NCI-H526 (cell line): Measurements from ENCODE around the gene SEMA3E.

Experiments used
- DNase-seq, 2 experiments: peaks; one replicate each; lab custom pipeline; 2025; lab: John Stamatoyannopoulos, UW

SEMA3E gene

DNA sequence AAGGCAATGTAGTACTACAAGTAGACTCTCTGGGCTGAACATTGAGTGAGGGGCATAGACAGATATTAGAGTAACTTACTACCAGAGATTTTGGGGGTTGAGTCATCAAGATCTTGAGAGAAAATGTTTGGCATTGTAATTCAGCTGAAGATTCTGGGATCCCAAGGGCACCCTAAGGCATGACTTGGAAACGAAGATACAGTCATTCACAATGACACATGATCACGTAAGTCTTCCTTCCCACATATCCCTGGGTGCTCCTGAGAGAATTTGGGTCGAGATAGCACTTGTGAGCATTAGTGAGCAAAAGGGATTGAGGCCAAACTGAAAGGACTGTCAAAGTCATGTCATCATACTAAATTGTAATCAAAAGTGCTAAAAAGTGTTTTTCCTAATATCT, 293.8 kb downstream of the SEMA3E start:
- DNase-seq = no peak

DNA sequence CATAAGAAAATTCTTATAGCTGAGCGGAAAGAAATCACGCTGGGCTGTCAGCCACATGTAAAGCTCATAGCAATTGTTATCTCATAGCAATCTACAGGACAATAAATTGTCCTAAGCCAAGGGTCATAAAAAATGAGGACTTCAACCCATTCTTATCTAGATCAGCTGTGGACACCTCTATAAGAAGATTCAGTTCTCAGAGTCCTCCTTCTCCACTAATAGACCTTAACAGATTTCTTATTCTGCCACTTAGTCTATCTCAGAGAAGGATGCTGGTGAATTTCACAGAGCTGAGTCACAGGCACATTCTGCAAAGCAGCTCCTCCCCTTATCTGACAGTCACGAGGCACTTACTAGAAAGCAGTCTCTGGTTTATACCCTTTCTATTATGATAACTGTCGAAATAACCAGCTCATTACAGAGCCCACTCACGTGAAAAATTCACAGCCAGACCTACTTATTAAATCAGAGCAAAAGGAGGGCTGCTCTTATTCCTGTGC, 300.9 kb downstream of the SEMA3E start:
- no peak for DNase-seq

DNA sequence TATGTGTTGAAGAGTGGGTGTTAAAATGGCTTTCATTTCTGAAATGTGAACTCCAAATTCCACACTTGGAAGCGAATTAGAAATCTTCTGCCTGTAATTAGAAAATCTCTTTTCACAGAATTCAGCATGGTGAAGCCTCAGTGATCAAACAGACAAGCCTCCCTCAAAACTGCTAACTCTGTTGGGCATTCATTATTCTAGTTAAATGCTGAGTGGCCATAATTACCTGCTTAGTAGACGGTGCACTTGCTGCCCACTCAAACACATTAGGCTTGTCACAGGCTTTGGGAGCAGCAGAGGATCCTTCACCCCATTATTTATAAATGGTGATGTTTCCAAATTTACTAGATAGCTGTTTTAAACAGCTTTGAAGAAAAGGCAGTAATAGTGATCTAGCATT, 309.0 kb downstream of the SEMA3E start:
- DNase-seq = no peak

DNA sequence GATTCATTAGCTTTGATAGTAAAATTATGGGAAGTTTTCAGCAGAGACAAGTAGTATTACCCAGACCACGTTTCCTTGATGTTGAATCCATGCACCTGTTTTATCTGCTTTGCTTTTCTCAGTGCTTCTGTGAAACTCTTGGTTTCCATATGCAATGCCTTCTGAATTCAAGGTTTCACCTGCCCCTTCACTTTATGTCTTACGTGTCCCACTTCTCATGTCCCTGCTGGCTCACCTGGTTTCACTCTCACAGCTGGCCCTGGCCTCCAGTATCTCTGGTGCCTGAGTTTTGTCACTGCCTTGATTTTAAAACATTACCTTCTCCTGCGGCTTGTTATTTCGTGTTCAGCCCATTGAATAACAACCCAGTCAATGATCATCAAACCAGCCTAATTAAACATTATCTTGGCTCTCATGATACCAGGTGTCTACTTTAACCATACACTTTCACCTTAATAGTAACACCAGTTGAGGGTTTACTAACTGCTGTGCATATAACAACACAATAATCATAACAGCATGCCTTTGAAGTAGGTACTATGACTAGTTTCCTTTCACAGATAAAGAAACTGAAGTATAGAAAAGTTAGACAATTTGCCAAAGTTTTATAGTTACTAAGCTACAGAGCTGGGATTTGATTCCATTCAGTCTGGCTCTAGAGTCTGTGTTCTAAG, 310.5 kb downstream of the SEMA3E start:
- no peak for DNase-seq

DNA sequence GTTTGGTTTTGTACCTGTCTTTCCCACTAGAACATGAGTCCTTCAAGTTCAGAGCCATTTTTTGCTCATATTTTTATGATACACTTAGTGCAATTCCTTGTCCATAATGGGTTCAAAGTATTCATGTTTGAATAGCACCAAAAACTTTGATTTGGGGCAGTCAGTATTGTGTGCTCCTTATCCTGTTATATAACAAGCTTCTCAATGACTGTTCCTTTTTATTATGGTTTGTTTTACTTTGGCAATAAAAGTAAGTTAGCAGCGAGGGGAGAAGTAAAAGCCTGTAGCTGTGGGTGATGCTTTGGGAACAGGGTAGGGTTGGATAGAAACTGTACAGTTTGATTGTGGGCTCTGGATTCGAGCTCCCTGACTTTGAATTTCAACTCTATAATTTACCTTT, 311.9 kb downstream of the SEMA3E start:
- DNase-seq = no peak

DNA sequence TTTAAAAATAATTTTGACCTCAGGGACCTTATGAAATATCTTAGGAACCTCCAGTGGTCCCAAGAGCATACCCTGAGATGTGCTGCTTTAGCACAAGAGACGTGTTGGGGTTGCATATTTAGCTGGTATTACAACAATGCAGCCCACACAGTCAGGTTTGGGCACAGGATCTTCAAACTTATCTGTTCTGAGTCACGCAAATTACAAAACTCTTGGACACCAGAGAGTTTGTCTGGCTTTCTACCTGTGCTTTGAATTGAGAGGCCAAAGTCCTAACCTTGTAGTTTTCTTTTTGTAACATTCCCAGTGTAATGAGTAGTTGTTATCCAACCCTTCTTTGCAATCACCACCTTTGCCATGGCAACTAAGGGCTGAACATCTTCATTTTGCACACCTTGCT, 322.7 kb downstream of the SEMA3E start:
- DNase-seq = no peak

DNA sequence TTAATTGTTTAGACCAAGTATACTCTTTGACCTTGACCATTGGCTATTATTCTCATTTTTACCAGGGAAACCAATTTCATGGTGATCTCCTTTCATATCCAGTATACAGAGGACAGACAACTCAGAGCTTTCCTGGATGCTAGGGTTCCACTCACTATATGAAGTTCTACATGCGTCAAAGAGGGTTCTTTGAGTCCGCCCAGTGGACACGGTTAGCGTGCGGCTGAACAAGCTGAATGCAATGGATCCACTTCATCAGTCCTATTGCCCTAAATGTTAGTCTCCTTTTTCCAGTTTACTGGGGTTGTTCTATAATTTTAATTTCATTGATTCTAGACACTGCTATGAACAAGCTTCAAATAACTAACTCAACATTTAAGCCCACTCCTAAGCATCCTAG, 323.9 kb downstream of the SEMA3E start:
- DNase-seq = no peak

DNA sequence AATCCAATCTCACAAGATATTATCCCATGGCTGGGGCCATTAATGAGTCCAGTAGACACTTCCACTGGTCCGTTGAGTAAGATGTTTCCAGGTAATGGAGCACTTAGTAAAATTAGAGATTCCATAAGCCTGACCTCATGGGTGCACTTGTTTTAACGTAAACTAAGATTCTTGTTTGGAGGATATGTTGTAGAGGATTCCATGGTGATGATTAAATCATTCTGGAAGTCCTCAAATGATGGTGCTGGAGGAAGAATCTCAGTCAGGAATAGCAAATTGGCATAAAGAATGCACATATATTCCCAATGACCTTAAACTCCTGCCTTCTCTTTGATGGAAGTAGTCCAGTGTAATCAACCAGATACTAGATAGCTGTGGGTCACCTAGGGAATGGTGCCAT, 324.3 kb downstream of the SEMA3E start:
- no peak for DNase-seq

DNA sequence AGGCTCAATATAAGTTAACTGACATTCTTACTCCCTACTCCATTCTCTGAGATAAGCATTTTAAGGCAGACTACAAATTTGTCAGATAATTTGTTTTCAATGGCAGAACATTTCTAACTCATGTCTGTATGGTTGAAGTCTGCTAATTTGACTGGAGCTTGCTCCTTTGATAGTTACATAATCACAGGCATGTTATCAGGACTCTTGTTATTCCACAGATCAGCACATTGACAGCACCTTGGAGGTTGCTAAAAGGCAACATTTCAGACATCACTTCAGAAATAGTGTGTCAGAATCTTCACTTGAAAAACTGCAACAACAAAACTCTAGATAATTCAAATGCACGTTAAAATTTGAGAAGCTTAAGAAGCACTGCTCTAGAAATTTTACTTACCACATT, 327.9 kb downstream of the SEMA3E start:
- no peak for DNase-seq

DNA sequence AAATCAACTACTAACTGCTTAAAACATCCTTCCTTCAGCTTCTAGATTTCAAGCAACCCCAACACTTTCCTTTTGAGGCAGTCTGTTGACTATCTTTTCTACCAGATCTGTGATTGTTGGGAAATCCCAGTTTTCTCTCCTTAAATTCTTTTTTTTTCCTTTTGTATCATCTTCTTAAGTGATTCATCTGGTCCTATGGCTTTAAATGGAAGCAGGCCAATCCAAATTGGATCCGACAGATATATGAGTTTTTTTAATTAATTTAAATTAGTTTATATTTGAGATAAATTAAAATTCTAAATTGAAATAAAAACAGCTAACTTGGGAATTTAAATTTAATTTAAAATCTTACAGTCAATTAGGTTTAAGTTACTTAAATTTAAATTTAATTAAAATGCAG, 335.0 kb downstream of the SEMA3E start:
- DNase-seq = no peak
